Epithelial cell of esophagus (primary cell): ENCODE measurements around the gene RTL3.
"Not testable (repeated sequence)": the region's sequence is repeated elsewhere in the genome, so short reads cannot be mapped to it uniquely, and the experiment has no call there.

Experiments
- DNase-seq: peaks from one replicate; pipeline ENCODE4 v3.0.0; 2010; ENCODE audit warnings: low read depth
- H3K4me3 ChIP-seq: 2 replicates; pipeline ENCODE4 v1.5.1; 2011; ENCODE audit warnings: mild to moderate bottlenecking, low read length, control low read depth
- TF ChIP-seq, protein P1 (sequence below): IDR thresholded peaks from 2 replicates; pipeline ENCODE4 v1.5.1; 2011; ENCODE audit warnings: low read depth, mild to moderate bottlenecking, low read length, control low read depth, inconsistent platforms; ENCODE audit not compliant: insufficient read depth; ENCODE audit errors: missing control alignments

Gene RTL3

DNA sequence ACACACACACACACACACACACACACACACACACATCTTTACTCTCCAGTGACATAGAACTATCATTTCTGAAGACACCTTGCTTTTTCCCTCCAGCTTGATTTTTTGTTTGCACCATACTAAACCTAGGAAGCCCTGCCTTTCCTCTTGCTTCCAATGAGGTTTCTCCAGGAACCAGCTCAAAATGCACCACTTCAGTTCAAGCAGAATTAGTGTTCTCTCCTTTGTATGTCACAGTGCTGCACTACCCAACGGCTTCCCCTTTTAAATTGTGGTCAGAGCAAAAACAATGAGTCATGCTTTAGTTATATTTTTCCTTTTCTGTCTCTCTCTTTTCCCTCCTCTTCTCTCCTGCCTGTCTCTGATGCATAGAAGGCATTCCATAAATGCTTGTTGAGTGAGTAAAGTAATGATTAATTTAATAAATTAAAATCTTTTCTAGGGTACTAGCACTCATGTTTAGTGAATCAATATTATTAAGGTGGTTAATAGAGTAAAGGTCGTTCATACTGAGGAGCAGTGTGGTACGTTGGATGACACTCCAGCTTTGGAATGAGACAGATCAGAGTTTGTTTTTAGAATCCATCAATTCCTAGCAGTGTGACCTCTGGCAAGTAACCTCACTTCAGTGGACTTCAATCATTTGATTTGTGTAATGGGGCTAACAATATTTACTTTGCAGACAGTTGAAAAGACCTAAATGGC is 5.9 kb downstream of the RTL3 start:
- no peak overlapping the region for H3K4me3 ChIP-seq
- TF ChIP-seq, protein P1, sequence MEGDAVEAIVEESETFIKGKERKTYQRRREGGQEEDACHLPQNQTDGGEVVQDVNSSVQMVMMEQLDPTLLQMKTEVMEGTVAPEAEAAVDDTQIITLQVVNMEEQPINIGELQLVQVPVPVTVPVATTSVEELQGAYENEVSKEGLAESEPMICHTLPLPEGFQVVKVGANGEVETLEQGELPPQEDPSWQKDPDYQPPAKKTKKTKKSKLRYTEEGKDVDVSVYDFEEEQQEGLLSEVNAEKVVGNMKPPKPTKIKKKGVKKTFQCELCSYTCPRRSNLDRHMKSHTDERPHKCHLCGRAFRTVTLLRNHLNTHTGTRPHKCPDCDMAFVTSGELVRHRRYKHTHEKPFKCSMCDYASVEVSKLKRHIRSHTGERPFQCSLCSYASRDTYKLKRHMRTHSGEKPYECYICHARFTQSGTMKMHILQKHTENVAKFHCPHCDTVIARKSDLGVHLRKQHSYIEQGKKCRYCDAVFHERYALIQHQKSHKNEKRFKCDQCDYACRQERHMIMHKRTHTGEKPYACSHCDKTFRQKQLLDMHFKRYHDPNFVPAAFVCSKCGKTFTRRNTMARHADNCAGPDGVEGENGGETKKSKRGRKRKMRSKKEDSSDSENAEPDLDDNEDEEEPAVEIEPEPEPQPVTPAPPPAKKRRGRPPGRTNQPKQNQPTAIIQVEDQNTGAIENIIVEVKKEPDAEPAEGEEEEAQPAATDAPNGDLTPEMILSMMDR: no peak
- peak; percentile 60 for DNase-seq

- TF ChIP-seq, protein P1: no peak
- H3K4me3 ChIP-seq: no peak overlapping the region
- DNase-seq: no peak
These were observed 8.2 kb downstream of the RTL3 start for GRCh38 chrX:78650906-78651437.

DNA sequence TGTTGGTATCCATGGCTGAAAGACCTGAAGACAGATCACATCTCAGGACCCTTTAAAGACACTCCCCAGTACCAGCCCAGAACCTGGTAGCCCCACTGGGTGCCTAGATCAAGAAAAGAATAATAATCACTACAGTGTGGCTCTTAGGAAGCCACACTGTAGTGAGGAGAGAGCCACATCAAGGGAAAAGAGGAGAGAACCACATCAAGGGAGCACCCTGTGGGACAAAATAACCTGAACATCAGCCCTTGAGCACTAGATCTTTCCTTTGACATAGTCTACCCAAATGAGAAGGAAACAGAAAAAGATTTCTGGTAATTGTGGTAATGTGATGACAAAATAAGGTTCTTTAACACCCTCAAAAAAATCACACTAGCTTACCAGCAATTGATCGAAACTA is 15.3 kb downstream of the RTL3 start:
- TF ChIP-seq, protein P1: no peak
- DNase-seq: no peak
- no peak overlapping the region for H3K4me3 ChIP-seq

DNA sequence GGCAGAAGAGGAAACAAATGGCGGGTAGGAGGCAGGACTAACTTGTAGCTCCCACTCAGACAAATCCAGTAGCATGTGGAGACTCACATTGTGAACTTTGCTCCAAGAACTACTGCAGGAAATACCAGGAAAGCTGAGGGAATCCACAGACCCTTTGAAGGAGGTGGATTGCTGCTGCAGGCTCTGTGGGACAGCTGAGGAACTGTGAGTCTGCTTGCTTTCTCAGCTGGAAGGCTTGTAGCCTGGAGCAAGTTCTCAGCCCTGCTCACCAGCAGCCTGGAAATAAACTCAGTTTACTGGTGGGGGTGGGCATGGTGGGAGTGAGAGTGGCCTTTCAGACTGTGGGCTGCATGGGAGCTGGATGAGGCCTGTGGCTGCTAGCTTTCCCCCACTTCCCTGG is 16.0 kb downstream of the RTL3 start:
- no peak overlapping the region for H3K4me3 ChIP-seq
- no peak for DNase-seq
- TF ChIP-seq, protein P1: no peak

GRCh38 chrX:78636096-78636495 is 23.0 kb downstream of the RTL3 start:
- not testable (repeated sequence) for DNase-seq, H3K4me3 ChIP-seq

DNA sequence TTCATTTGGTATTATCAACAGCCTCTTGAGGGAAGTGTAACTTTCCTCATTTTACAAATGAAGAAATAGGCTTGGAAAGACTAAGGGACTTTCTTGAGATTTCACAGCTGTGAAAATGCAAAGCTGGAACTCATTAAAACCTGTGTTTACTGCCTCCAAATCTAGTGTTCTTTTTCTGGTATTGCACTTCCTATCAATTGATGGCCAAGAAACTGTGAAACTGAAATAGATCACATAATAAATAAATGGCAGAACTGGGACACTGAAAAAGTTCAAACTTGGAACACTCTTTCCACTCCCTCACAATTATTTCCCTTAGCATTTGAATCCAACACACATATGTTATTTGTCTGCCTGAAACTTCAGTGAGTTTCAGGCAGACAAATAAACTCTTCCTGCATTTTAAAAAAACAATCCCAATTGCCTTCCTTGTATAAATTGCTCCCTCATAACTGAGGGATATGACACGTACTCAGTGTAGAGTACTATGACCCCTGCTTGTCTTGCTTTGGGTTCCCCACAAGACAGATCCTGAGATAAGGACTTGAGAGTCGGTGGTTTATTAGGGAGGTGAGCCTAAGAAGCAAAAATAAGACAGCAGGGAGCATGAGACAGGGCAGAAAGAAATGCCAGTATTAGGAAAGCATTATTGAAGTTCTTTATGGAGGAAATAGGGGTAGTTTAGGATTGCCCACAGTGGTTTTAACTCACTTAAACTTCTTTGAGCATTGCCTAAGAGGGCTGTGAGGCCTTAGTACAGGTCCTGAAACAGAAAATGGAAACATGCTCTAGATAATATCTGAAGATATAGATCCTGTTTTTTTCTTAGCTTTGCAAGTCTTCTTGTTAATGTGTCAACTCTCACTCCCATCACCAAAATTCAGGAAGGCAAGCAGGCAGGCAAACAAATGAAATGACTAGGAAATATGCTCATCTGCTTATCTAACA is 33.9 kb downstream of the RTL3 start:
- no peak overlapping the region for H3K4me3 ChIP-seq
- TF ChIP-seq, protein P1: no peak
- no peak for DNase-seq

GRCh38 chrX:78624426-78624825 is 34.7 kb downstream of the RTL3 start:
- TF ChIP-seq, protein P1: no peak
- DNase-seq: no peak
- no peak overlapping the region for H3K4me3 ChIP-seq
